Activated effector memory CD4-positive, alpha-beta T cell treated with anti-CD3 and anti-CD28 coated beads, Interleukin-2, amount 50 U/mL, for 16 hours (primary cell): Measurements from ENCODE around the gene PDE2A.

Experiments used
- DNase-seq: peaks from one replicate; pipeline ENCODE4 v3.0.0-alpha.2; 2020

PDE2A gene

DNA sequence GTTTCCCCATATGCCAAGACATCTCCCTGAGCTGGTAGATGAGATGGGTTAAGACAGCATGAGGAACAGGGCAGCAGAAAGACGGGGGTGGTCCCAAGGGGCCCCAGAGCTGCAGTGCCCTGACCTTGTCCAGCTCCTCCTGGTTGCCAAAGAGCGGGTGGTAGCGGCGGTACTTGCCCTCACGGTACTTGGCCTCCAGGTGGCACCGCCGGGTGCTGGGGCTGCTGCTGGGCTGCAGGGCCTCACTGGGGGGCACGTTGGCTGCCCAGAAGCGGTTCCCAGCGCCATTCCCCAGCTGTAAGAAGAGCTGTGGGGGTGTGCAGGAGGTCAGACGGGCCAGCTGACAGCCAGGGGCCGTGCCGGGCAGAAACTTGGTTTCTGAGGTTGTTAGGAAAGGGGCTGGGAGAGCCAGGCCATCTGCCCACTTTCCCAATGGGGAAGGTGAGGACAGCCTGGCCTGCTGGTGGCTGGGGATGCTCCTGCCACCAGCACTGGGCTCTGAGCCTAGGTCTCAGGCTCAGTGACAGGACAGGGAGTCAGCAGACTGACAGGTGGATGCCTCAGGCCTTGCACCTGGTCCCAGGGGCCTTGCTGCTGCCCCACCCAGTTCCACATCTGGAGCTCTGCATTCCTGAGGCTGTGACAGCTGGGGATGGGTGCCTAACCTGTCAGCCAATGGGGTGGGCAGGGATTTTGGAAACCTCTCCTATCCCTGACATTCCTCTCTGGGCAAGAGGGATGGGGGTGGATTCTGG lies 30.0 kb upstream of the PDE2A start:
- no peak for DNase-seq

DNA sequence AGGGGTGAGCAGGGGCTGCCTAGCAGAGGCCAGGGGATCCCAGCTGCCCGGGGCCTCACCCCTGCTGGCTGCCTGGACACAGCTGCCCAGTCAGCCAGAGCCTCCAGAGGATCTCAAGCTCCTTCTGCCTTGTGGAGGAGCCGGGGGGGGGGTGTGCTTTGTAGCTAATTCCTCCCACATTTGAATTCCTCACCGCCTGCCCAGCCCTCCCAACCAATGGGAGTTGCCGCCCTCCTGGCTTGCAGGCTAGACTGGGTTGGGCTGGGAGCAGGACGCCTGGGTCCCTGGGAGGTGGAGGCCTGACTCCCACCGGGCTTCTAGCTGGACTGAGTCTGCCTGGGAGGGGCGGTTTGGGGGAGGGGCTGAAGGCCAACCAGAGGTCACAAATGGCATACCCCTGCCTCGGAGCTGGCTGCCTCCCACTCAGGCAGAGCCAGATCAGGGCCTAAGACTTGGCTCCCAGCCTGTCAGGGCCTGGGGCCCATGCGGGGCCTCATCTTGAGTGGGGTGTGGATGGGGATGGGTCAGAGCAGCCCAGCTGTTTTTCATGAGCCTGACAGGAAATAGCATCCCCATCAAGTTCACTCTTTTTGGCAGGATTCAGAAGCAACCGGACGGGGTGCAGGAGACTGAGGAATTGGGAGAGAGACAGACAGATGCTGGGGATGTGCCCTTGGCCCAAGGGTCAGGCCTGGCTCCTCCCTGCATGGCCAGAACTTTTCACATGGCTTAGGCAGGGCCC lies 29.2 kb upstream of the PDE2A start:
- DNase-seq = no peak

DNA sequence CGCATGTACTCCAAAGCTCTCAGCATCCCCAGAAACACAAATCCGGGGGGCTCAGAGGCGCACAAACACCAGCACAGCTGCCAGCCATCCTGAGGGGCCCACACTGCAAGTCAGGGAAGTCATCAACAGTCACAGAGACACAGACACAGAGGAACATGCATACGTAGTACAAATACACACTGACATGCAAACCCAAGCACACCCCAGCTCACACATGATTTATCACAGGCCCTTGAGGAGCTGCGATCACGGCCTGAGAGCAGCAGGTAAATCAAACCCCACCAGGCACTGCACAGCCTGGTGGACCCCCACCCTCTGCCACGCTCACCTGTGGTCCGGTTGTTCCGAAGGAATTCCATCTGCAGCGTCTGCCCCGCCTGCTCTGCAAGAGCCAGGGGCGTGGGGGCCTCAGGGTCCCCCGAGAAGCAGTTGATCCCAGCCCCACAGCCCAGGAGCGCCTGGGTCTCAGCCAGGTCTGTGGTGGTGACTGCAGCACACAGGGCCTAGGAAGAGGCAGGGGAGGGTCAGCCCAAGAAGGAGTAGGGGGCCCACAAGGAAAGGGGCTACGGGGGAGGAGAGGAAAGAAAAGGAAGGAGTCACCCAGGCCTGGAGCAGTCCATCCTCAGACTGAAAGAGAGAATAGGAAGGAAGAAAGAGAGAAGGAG lies 28.5 kb upstream of the PDE2A start:
- DNase-seq = no peak

DNA sequence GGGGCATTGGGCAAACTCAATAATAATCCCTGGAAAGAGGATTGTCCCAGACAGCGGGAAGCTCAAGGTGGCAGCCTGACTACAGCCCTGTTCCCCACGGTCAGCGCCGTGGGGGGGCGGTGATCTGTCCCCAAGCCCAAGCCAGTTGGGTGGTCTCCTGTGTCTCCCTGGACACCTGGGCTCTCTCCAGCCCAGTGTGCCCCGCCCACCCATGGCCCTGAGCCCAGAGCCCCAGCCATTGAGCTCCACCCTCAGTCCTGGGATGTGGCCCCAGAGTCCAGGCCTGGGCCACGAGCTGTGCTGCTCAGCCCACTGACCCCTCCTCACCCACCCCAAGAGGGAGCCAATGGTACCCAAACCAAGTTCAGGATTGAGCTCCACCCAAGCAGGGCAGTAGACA lies 27.9 kb upstream of the PDE2A start:
- no peak for DNase-seq

DNA sequence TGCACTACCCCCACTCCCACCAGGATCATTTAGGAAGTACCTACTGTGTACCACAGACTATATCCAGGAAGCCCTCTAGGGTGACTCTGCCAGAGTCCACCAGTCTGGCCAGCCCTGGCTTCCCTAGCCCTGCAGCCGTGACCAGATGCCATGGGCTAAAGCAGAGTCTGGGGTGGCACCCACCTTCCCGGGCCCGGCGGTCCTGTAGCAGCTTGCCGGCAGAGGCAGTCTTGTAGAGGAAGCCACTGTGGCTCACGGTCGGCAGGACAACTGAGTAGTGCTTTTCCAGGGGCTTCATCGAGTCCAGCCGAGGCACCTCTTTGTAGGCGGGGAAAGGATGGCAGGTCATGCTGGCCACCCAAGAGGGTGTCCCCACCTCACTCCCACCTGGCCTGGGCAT lies 27.2 kb upstream of the PDE2A start:
- no peak for DNase-seq

DNA sequence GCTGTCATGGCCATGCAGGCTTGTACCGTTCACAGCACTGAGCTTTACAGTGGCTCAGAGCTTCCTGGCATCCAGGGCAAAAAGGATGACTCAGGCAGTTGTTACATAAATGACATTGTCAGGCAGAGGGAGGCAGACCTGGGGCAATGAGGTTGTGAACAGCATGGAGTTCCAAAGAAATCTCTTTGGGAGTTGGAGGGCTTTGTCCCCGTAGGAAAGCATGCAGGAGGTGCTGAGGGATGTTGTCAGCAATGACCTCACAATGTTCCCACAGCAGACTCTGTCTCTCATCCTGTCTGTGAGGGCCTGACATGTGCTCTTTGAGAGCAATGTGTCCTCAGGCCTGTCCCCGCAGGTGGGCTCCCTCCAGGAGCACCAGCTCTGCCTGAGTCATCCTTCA lies 25.9 kb upstream of the PDE2A start:
- DNase-seq = no peak

DNA sequence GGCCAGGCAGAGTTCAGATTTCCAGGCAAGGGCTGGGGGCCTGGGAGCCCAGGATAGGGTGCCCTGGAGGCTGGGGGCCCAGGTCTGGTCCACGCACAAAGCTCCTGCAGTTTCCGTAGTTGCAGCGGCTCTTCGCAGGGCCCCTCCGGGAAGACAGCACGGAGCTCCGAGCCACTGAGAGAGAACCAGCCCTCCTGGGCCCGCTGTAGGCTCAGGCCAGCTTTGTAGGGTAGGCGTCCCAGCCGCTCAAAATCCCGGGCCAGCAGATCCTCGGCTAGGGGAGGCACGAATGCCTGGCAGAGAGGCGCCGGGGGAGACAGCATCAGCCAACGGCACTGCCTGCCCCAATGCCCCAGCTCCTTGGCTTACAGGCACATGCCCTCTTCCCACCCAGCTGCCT lies 23.6 kb upstream of the PDE2A start:
- no peak for DNase-seq

DNA sequence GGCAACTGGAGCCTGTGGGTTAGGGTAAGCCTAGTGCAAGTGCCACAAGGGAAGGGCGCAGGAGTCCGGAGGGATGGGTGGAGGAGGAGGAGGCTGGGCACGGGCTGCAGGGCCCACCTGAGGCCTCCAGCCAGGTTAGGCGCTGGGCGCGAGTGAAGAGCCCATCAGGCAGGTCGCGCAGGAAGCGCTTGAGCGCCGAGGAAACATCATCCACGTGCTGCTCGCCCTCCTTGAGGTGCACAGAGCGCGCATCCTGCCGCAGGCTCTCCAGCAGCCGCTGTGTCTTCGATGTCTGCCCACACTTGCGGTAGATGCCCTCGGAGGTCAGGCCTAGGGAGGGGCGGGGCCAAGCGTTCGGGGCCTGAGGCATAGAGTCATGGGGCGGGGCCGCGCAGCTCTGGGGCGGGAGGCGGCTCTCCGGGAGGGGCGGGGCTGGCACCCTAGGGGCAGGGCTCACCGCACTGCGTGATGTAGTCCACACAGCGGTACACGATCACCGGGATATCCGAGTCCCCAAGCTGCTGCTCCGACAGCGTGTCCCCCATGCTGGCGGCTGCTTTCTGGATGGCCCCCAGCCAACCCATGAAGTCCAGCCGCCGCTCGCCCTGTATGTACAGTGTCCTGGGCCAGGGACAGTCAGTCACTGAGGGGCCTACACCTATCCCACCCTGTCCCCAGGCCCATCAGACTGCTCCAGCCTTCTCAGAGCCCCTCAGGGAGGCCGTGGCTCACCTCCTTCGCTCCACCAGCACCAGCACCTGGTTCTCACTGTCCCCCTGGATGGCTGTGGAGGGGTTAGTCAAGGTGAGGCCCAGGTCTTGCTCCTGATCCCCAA lies 22.9 kb upstream of the PDE2A start:
- DNase-seq = no peak

DNA sequence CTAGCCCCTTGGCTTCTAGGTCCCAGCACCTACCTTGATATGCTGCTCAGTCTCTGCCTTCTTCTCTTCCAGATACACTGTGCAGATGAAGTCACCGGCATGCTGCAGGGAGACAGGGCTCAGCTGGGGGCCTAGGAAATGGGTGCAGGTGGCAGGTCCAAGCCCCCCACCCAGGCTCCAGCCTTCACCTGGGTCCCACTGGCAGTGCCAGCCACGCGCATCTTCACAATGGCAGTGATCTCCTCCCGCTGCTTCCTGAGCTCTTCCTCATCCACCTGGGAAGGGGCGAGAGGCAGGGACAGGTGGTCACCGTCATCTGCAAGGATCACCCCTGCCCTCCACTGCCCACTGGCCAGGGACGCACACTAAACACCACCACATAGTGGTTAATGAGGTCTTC lies 21.1 kb upstream of the PDE2A start:
- no peak for DNase-seq

DNA sequence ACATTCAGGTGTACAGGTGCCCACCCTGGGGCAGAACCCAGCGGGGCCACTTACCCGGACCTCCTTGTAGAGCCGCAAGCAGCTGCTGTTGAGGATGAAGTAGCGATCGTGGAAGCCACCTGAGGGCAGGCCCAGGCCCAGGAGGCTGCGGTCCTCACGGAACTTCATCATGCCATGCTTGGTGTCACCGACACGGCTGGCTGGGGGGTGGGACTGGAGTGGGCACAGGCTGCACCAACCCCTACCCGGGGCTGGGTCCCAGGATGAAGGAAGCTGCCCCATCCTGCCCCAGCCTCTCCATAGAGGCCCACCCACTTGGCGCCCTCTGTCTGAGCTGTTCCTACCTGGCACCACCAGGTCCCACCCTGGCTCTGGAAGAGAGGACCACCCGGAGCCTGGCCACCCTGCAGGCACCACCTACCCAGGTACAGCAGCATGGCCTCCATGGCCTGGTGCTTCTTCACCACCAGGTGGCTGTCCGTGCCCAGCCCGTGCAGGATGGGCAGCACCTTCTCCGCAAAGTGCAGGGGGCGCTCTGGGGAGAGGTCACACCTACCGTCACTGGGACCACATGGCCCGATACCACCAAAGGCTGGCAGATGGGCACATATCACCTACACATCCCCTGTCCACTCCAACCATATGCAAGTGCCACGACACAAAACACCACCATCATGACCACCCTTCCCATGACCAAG lies 19.2 kb upstream of the PDE2A start:
- no peak for DNase-seq

DNA sequence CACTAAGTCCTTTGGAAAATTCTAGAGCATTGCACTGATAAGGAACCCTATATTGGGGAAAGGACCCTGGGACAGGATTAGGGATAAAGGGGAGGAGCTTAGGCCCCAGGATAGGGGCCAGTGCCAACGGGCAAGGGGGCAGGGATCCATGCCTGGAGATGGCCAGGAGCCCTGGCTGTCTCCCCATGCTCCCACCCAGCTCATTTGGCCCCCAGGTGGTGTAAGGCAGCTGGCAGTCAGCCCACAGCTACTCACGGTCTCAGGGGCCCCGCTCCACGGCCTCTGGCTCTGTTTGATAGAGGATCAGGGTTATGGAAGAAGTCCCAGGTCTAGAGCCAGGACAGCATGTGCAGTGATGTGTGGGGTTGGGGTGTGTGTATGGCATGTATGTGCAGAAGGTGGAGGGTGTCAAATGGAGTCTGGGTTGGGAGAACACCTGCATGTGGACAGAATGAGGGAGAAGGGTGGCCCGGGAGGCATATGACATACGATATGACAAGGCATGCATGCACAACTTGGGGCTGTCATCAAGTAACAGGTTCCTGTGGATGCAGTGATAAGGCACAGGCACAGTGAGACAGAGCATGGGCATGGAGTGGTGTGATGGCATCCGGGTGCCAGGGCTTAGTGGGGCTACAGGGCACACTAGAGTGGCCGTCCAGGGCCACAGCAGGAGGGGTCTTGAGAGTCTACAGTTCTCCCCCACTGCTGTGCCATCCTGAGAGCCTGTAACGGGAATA lies 18.4 kb upstream of the PDE2A start:
- DNase-seq = no peak

DNA sequence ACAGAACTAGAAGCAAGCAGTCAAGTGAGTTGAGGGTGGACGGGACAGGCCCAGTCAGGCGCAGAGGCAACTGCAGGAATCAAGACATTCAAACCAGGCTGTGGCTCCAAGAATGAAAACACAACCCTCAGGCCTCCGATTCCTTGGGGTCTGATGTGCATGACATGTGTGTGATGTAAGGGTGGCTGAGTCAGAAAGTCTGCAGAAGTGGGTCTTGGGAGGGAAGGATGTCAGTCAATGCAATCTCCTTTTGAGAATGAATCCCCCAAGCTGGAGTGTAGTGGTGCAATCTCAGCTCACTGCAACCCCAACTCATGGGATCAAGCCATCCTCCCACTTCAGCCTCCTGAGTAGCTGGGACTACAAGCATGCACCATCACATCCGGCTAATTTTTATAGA lies 15.9 kb upstream of the PDE2A start:
- no peak for DNase-seq

DNA sequence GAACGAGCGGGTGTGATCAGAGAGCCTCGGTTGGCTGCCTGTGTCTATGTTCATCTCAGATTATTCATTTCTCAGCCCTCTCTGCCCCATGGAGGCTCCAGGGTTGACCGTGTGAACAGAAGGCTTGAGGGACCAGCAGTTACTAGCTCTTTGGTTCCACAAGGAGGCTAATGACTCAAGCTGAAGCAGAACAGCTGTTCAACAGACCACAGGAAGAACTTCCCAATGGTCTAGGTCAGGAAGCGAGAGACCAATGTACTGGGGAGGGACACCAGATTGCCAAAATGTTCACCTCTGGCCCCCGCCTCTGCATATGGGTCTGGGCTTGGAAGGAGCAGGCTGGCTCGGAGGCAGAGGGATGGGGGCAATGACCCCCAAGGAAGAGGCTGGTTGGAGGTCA lies 14.7 kb upstream of the PDE2A start:
- no peak for DNase-seq

DNA sequence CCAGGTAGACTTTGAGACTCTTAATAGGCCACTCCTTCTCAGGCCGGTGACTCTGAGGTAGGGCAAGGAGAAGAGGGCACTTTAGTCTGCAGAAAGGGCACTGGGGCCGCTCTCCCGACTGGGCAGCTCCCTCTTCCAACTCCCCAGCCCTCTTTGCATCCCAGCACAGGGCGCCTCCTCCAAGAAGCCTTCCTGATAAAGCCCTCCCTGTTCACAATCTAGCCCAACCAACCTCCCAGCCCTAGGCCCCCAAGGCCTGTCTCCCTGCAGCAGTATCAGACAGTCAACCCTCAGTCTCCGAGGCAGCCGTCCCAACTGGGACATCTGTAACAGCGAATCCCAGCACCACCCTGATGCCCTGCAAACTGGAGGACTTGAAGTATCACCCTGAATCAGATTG lies 14.3 kb upstream of the PDE2A start:
- no peak for DNase-seq

DNA sequence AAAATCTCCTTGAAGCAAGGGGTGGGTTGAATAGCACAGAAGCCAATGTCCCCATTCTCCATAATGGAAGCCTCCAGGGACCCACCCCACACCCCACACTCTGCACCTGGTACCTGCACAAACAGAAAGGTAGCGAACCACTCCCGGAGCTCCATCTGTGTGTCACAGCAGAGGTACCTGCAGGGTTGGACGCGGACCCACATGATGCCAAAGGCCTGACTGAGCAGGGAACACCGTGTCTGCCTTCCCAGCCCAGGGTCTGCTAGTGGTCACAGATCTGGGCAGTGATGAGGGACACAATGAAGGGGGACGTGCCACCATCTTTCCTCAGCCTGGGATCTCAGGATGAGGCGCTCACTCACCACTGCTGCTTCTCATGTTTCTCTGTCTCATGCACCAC lies 13.1 kb upstream of the PDE2A start:
- DNase-seq = no peak

DNA sequence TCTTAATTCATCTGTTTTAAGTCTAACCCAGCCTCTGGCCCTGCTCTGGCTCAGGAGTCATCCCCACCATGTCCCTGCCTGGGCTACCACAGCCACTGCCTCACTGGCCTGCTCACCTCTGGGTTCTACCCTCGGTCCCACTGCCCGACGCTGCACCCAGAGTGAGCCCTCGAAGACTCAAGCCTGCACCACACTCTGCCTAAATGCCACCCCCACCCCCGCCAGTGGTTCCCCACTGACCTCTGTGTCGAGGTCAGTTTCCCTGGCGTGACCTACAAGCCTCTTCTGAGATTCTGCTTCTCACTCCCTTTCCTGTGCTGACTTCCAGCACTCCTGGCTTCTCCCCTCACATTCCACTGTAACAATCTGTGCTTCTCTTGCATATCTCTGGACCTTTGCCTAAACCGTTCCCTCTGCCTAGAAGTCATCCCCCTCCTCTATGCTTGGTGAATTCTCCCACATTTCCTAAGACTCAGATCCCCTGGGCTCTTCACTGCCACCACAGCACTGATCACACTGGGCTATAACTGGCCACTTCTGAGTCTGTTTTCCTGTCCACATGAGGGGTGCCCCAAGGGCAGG lies 12.5 kb upstream of the PDE2A start:
- no peak for DNase-seq

DNA sequence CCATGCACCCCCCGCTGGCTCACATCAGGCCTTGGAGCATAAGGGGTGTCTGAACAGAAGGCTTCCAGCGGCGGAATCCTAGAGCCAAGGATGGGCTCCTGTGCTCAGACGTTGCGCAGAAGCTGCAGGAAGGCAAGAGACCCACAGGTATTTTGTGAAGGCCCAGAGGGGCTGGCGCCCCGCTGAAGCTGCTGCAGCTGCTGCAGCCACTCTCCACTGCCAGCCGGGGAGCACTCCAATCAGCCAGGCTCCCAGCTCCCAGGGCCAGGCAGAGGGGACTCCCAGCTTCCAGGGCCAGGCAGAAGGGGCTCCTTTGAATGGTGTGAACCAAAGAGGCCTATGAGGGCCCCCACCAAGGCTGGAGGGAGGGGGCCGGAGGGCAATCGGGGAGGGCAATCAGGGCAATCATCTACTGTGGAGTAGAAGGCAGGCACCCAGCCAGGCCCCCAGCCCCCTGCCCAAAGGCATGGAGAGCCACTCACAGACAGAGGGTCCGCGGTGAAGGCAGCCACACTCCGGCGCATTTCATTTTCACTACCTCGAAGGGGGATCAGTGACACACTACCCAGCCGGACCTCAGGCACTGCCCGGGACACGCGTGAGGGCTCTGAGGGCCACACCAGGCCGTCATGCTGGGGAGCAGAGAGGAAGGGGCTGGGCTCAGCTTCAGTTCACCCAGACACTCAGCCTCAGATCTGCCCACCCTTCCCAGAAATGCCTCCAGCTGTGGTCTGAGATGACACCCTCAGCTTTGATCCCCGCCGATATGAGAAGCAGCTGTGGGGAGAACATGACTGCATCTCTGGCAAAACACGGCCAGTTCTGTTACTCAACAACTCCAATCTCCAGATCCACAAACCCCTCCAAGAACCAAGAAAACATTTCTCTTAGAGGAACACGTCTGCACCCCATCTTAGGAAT lies 11.6 kb upstream of the PDE2A start:
- peak; percentile 77 for DNase-seq

DNA sequence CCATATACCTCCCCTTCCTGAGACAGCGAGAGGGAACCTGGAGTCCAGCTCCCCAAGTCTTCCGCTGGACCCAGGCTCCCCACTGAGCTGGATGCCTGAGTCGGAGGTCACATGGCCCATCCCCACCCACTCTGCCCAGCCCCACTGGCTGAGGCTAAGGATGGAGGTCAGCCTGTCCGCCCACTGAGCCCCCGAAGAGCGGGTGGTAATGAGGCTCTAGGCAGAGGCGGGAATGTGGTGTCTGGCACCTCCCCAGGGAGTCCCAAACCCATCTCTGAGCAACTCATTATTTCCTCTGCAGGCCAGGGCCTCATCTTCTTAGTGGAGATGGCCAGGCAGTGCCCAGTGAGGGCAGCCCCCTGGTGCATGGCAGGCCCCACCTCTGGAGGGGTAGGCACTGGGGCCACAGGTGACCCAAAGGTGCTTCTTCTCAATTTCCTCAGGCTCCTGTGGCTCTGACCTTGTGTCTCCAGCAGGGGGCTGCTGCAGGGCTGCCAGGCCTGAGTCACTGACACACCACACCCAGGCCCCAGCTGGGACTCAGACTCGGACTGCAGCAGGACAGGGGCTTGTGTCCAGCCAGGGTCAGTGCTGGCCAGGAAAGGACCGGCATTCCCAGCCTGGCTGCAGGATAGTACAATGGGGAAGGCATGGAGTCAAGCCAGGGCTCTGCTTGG lies 10.2 kb upstream of the PDE2A start:
- peak; percentile 78 for DNase-seq

DNA sequence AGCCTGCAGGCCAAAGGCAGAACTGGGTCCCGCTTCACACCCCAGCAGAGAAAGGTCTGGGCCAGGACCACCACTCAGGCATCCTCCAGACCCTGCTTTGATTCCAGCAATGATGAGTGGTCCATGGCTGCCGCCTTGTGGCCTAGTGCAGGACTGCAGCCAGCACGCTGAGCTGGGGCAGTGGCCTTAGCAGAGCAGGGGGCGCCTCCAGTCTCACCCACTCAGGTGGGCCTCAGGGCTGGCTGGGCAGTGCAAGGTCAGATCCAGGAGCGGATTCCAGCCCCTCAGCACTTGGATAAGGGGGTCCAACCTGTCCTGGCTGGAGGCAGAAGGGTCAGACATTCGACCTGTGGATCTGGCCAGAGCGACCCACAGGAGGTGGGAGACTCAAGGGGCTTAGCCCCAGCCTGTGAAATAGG lies 9.6 kb upstream of the PDE2A start:
- DNase-seq = peak; percentile 88

DNA sequence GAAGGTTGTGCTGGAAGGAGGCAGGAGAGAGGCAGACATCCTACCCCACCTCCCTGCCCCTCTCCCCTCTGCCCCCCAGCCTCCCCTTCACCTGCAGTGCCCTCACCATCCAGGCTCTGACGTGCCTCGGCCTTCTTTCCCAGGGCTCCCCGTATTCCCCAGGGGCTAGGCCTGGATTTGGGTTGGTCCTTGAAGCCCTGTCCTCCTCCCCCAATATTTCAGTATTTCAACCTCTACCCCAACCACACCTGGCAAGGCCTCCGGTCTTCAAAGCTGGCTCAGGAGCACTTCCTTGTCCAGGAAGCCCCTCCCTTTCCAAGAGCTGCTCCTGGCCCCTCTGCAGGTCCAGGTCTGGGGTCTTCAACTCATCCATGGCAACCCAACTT lies 8.6 kb upstream of the PDE2A start:
- no peak for DNase-seq
